OCI-LY3 (cell line): ENCODE measurements around the gene XKR7.

Source experiments
- H2AFZ ChIP-seq: fragments of 200-600, 300-600 bp; shearing (Covaris generic); 2 replicates; pipeline ENCODE4 v1.6.0; 2014; ENCODE audit warnings: antibody characterized with exemption, low read depth, low read length
- H3K27ac ChIP-seq: fragments of 200-600, 300-600 bp; sonication (generic); 2 replicates; pipeline ENCODE4 v1.5.1; 2014; ENCODE audit warnings: mild to moderate bottlenecking, low read length, moderate library complexity, mixed read lengths
- H3K27me3 ChIP-seq: fragments of 200-600, 300-600 bp; sonication (generic); 2 replicates; pipeline ENCODE4 v1.6.1; 2014; ENCODE audit warnings: low read depth, low read length, mixed read lengths
- H3K36me3 ChIP-seq: fragments of 200-600, 300-600 bp; sonication (generic); replicated peaks from 2 replicates; pipeline ENCODE3; 2014; ENCODE audit warnings: low read depth, low read length, mixed read lengths
- H3K4me1 ChIP-seq: fragments of 300-600, 200-600 bp; sonication (generic); 2 replicates; pipeline ENCODE4 v1.6.1; 2014; ENCODE audit warnings: low read length, mixed read lengths
- H3K4me2 ChIP-seq: fragments of 200-600, 300-600 bp; sonication (generic); 2 replicates; pipeline ENCODE4 v1.6.1; 2014; ENCODE audit warnings: low read length, mixed read lengths
- H3K4me3 ChIP-seq: fragments of 300-600, 200-600 bp; sonication (generic); 2 replicates; pipeline ENCODE4 v1.5.1; 2014; ENCODE audit warnings: antibody characterized with exemption, mild to moderate bottlenecking, low read length, moderate library complexity
- H3K79me2 ChIP-seq: fragments of 300-600, 200-600 bp; shearing (Covaris generic); 2 replicates; pipeline ENCODE4 v1.6.1; 2014; ENCODE audit warnings: mild to moderate bottlenecking, low read length, mixed read lengths
- H3K9ac ChIP-seq: fragments of 300-600, 200-600 bp; shearing (Covaris generic); 2 replicates; pipeline ENCODE4 v1.6.0; 2014; ENCODE audit warnings: mild to moderate bottlenecking, low read length, moderate library complexity
- H3K9me3 ChIP-seq: fragments of 200-600, 300-600 bp; shearing (Covaris generic); 2 replicates; pipeline ENCODE4 v1.6.1; 2014; ENCODE audit warnings: low read length, mixed read lengths; ENCODE audit not compliant: insufficient read depth
- H4K20me1 ChIP-seq: fragments of 200-600, 300-600 bp; sonication (generic); 2 replicates; pipeline ENCODE4 v1.6.1; 2016; ENCODE audit warnings: low read length, mixed read lengths; ENCODE audit not compliant: insufficient read depth
- EZH2phosphoT487 ChIP-seq: fragments of 200-600 bp; shearing (Covaris generic); IDR thresholded peaks from 2 replicates; pipeline ENCODE4 v1.6.1; 2018; ENCODE audit warnings: antibody characterized with exemption, mixed run types, low read depth
- TF ChIP-seq, protein P1 (sequence below): fragments of 200-600, 300-600 bp; sonication (generic); IDR thresholded peaks from 2 replicates; pipeline ENCODE4 v1.5.1; 2014; ENCODE audit warnings: antibody characterized with exemption, low read length, low read depth

XKR7 gene

DNA sequence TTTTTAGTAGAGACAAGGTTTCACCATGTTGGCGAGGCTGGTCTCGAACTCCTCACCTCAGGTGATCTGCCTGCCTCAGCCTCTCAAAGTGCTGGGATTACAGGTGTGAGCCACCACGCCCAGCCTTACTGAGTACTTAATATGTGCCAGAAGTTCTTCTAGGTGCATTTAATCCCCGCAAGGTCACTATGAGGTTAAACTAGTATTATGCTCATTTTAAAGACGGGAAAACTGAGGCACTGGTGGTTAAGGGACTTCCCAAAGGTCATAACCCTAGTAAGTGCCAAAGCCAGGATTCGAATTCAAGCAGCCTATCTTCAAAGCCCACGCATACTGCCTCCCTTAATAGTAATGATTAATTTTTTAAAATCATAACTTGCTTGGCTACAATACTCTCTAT, 41.6 kb downstream of the XKR7 start:
- H4K20me1 ChIP-seq, result no peaks in the 10 kb centered on the region

DNA sequence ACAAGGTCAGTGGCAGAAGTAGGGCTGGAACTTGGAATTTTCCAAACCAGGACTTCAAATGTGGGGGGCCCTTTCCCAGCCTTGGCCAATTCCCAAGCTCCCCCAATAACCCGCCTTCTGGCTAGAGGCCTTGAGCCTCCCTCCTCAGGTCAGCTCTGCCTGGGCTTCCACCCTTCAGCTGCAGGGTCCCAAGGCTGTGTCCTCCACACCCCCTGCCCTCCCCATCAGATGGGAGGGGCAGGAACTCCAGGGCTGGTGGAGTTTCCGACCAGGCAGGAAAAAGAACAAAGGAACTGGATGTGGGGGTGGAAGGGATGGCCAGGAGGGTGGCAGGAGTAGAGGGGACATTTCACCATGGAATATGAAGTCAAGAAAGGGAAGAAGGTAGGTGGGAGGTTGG, 42.1 kb downstream of the XKR7 start, which contains the start of gene CCM2L:
TSS of gene CCM2L (plus strand) at position 338 of the 400 bp plus-strand sequence. CDS start at position 355, 17 bp downstream.
- Histone ChIP-seq H3K79me2 (no peaks in the 10 kb centered on the region), H3K4me1 (no peaks in the 10 kb centered on the region), H3K4me2 (no peak within 1 kb of the TSS), H2AFZ (no peak within 1 kb of the TSS), H3K9ac (no peak within 1 kb of the TSS), H3K27me3 (peaks cover 45% of the 10 kb centered on the region), H3K9me3 (no peaks in the 10 kb centered on the region), H3K4me3 (no peak within 1 kb of the TSS), H4K20me1 (no peaks in the 10 kb centered on the region), H3K36me3 (no peaks in the 10 kb centered on the region), H3K27ac (no peak within 1 kb of the TSS)
- no peak for TF ChIP-seq EZH2phosphoT487
- TF ChIP-seq, protein P1, sequence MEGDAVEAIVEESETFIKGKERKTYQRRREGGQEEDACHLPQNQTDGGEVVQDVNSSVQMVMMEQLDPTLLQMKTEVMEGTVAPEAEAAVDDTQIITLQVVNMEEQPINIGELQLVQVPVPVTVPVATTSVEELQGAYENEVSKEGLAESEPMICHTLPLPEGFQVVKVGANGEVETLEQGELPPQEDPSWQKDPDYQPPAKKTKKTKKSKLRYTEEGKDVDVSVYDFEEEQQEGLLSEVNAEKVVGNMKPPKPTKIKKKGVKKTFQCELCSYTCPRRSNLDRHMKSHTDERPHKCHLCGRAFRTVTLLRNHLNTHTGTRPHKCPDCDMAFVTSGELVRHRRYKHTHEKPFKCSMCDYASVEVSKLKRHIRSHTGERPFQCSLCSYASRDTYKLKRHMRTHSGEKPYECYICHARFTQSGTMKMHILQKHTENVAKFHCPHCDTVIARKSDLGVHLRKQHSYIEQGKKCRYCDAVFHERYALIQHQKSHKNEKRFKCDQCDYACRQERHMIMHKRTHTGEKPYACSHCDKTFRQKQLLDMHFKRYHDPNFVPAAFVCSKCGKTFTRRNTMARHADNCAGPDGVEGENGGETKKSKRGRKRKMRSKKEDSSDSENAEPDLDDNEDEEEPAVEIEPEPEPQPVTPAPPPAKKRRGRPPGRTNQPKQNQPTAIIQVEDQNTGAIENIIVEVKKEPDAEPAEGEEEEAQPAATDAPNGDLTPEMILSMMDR, result no peak

More for the DNA sequence above, 41.6 kb downstream of the XKR7 start:
- no peaks in the 10 kb centered on the region for H3K4me1 ChIP-seq
- H3K27me3 ChIP-seq, result peaks cover 41% of the 10 kb centered on the region
- no peak overlapping the region for H3K4me2 ChIP-seq
- H3K9ac ChIP-seq, result no peak overlapping the region
- H3K27ac ChIP-seq, result no peak overlapping the region
- H3K4me3 ChIP-seq, result no peak overlapping the region
- TF ChIP-seq, protein P1, result no peak
- TF ChIP-seq EZH2phosphoT487, result no peak
- H3K9me3 ChIP-seq, result no peaks in the 10 kb centered on the region
- H3K79me2 ChIP-seq, result no peaks in the 10 kb centered on the region
- no peak overlapping the region for H2AFZ ChIP-seq
- H3K36me3 ChIP-seq, result no peaks in the 10 kb centered on the region

DNA sequence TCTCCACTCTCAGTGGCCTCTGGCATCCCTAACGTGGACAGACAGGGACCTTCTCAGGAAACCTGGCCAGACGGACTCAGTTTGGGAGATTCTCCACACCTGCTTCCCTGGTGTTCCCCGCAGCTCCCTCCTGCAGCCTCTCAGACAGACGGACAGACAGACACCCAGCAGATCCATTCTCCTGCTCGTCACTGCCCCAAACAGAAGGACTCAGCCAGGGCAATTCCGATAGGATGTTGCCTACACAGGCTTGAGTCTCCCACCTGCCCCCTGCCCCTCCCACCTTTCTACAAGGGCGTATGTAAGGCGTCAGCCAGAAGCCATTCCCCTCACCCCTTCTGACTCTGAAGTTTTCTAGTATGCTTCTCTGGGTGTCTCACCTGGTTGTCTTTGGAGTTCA, 42.7 kb downstream of the XKR7 start:
- Histone ChIP-seq H3K4me3 (no peak overlapping the region), H3K27me3 (peaks cover 49% of the 10 kb centered on the region), H2AFZ (no peak overlapping the region), H3K36me3 (no peaks in the 10 kb centered on the region), H4K20me1 (no peaks in the 10 kb centered on the region), H3K9ac (no peak overlapping the region), H3K9me3 (no peaks in the 10 kb centered on the region), H3K27ac (no peak overlapping the region), H3K79me2 (no peaks in the 10 kb centered on the region), H3K4me2 (no peak overlapping the region), H3K4me1 (no peaks in the 10 kb centered on the region)
- TF ChIP-seq, protein P1, result no peak
- TF ChIP-seq EZH2phosphoT487, result no peak

DNA sequence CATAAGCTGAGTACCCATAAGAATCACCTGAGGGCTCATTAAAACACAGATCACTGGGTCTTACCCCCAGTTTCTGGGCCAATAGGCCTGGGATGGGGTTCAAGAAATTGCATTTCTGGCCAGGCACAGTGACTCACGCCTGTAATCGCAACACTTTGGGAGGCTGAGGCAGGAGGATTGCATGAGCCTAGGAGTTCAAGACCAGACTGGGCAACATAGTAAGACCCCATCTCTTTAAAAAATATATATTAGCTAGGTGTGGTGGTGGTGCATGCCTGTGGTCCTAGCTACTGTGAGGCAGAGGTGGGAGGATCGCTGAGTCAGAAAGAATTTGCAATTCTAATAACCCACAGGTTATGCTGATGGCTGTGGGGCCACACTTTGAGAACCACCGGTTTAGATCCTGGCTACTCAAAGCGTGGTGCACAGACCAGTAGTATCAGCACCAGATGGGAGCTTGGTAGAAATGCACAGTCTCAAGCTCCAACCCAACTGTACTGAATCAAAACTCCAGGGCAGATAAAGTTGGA, 44.3 kb downstream of the XKR7 start:
- TF ChIP-seq, protein P1, result no peak
- no peak for TF ChIP-seq EZH2phosphoT487
- Histone ChIP-seq H3K27ac (no peak overlapping the region), H3K4me3 (no peak overlapping the region), H3K9ac (no peak overlapping the region), H3K36me3 (no peaks in the 10 kb centered on the region), H4K20me1 (no peaks in the 10 kb centered on the region), H3K9me3 (no peaks in the 10 kb centered on the region), H3K4me2 (no peak overlapping the region), H2AFZ (no peak overlapping the region), H3K27me3 (peaks cover 48% of the 10 kb centered on the region), H3K79me2 (no peaks in the 10 kb centered on the region), H3K4me1 (no peaks in the 10 kb centered on the region)
